Heart left ventricle (tissue), 16 donors: ENCODE data around the gene ABHD18. TPM values are rescaled to one million over a fixed set of nuclear protein-coding genes. Genes with fewer than 3 reads are reported as not detected.
A peak's percentile ranks its signal among the peaks of the same experiment; 100 is the strongest.

Experiments used
- ATAC-seq, 4 donors: fragments of 200-7000 bp; cut with Tn5 transposase; one replicate each; pipeline ENCODE4 v1.9.1; 2020 to 2022; ENCODE audit warnings: moderate library complexity in 4 of 4, mild to moderate bottlenecking in 3 of 4, moderate number of reproducible peaks in 1 of 4
- DNase-seq, 5 donors: peaks; one replicate each; pipeline ENCODE4 v3.0.0-alpha.2; 2020
- H3K27ac ChIP-seq, 12 donors: fragments of 200-600 bp; sonication (generic) in 4 of 12; one replicate each; pipeline versions ENCODE4 v1.5.0 to v1.8.0; 2016 to 2022; ENCODE audit warnings: mild to moderate bottlenecking in 2 of 12
- H3K27me3 ChIP-seq, 9 donors: fragments of 200-600 bp; sonication (generic) in 2 of 9; one replicate each; pipeline versions ENCODE4 v1.5.1 to v1.8.0; 2016 to 2022; ENCODE audit warnings: mild to moderate bottlenecking in 3 of 9
- H3K36me3 ChIP-seq, 9 donors: fragments of 200-600 bp; sonication (generic) in 2 of 9; one replicate each; pipeline versions ENCODE4 v1.5.0 to v1.8.0; 2018 to 2022; ENCODE audit warnings: mild to moderate bottlenecking in 2 of 9
- H3K4me1 ChIP-seq, 12 donors: fragments of 200-600 bp; sonication (generic) in 4 of 12; one replicate each; pipeline versions ENCODE4 v1.5.0 to v1.8.0; 2016 to 2022; ENCODE audit warnings: mild to moderate bottlenecking in 3 of 12
- H3K4me3 ChIP-seq, 12 donors: fragments of 200-600 bp; sonication (generic) in 4 of 12; one replicate each; pipeline versions ENCODE4 v1.5.0 to v1.8.0; 2017 to 2022; ENCODE audit warnings: mild to moderate bottlenecking in 9 of 12, moderate library complexity in 4 of 12
- H3K9me3 ChIP-seq, 12 donors: fragments of 200-600 bp; sonication (generic) in 4 of 12; one replicate each; pipeline versions ENCODE4 v1.5.0 to v1.8.0; 2016 to 2022; ENCODE audit warnings: mild to moderate bottlenecking in 1 of 12
- POLR2A ChIP-seq, 2 donors: fragments of 450-650 bp; IDR thresholded peaks; one replicate each; pipeline ENCODE4 v1.6.1; 2017; ENCODE audit warnings: antibody characterized with exemption in 2 of 2, mild to moderate bottlenecking in 2 of 2, moderate library complexity in 2 of 2
- WGBS, 4 donors: extraction: QIAGEN DNeasy Blood & Tissue Kit in 2 of 4; methylation state at CpG; one replicate each; pipeline versions ENCODE4 v1.1.5 to v1.1.7; 2013 to 2018; 5-methylcytosine and 5-hydroxymethylcytosine counted together
- intact Hi-C, 10 donors: fragments of 100-400 bp; cut with DNase I; formaldehyde crosslinking; loops; one replicate each; pipeline versions ENCODE4 v1.11.1 to v1.14.2; 2022
- polyA plus RNA-seq, 2 donors: library from polyadenylated mRNA; stranded (reverse); fragments of 200-250 nt; gene quantifications; one replicate each; pipeline ENCODE4 v1.2.3, GENCODE V29; 2013
- total RNA-seq, 9 donors: library from RNA; depleted of rRNA in 2 of 9; stranded (reverse); fragments of >200 nt in 2 of 9; fragmentation: NEBNext Ultra II Directional in 3 of 9; extraction: Animal tissue kit (Norgen Biotek cat#: 25700) in 3 of 9; gene quantifications; one replicate each; pipeline versions ENCODE4 v1.1.0 to v1.2.4, GENCODE V29; 2016 to 2023
- TF ChIP-seq, protein P1 (sequence below), 12 donors: fragments of 200-600 bp; sonication (generic) in 4 of 12; IDR thresholded peaks; one replicate each; pipeline versions ENCODE4 v1.5.0 to v1.8.0; 2018 to 2022; ENCODE audit warnings: antibody characterized with exemption in 12 of 12, mild to moderate bottlenecking in 5 of 12
- donor health status: ischemic (EF 13 %, LVEDD 7.1; RV severe dilation, severe dysfunction).
- donor health status: healthy with polysubstance abuse.
- donor health status: DM: no; HTN: yes; CAD: no.
- donor health status: DM: no; HTN: no; CAD: no.
- donor health status: ischemic (EF 25% LVEDD 6.9; RV normal size, moderate dysfunction).
- donor health status: ischemic (EF 25% LVEDD 5.7; RV mildly dilated, moderate dysfunction).
- donor health status: healthy.
- donor health status: DM: yes; HTN: yes; CAD: no.
- donor health status: ischemic (EF 35%, LVEDD 5.7; RV mildly dilated, moderate dysfunction).
- donor health status: nonischemic (EF 11% LVEDD 7.7; RV severe dilation, severe dysfunction).
- donor health status: DM: yes; HTN: yes; CAD: no.
- donor health status: PGD.
- donor health status: ischemic (EF 29% LVEDD 5.4; RV normal size, mild dysfunction).
- donor health status: nonischemic (EF 23%, LVEDD 6.1; RV moderate dilation, normal function).

Gene ABHD18
- total and polyA plus RNA-seq, 11 donors, result 3.8 to 56.3 (median 19.9) TPM

- H3K36me3 ChIP-seq, result no peaks in the 10 kb centered on the region
- ATAC-seq (no peak), DNase-seq (no peak)
- H3K9me3 ChIP-seq, result no peaks in the 10 kb centered on the region
- H3K4me1 ChIP-seq, result peaks cover 0 to 6% (median 0%) of the 10 kb centered on the region in 12 donors
- H3K4me3 ChIP-seq, result no peak overlapping the region
- TF ChIP-seq, protein P1, sequence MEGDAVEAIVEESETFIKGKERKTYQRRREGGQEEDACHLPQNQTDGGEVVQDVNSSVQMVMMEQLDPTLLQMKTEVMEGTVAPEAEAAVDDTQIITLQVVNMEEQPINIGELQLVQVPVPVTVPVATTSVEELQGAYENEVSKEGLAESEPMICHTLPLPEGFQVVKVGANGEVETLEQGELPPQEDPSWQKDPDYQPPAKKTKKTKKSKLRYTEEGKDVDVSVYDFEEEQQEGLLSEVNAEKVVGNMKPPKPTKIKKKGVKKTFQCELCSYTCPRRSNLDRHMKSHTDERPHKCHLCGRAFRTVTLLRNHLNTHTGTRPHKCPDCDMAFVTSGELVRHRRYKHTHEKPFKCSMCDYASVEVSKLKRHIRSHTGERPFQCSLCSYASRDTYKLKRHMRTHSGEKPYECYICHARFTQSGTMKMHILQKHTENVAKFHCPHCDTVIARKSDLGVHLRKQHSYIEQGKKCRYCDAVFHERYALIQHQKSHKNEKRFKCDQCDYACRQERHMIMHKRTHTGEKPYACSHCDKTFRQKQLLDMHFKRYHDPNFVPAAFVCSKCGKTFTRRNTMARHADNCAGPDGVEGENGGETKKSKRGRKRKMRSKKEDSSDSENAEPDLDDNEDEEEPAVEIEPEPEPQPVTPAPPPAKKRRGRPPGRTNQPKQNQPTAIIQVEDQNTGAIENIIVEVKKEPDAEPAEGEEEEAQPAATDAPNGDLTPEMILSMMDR (IDR thresholded peaks at IDR 0.05), result no peak
- no peak for TF ChIP-seq POLR2A (IDR thresholded peaks at IDR 0.05)
- no peaks in the 10 kb centered on the region for H3K27me3 ChIP-seq
- no peak overlapping the region for H3K27ac ChIP-seq
- intact Hi-C loops, result no loop called here
Measured at GRCh38 chr4:128056396-128056795, 91.2 kb downstream of the ABHD18 start.

DNA sequence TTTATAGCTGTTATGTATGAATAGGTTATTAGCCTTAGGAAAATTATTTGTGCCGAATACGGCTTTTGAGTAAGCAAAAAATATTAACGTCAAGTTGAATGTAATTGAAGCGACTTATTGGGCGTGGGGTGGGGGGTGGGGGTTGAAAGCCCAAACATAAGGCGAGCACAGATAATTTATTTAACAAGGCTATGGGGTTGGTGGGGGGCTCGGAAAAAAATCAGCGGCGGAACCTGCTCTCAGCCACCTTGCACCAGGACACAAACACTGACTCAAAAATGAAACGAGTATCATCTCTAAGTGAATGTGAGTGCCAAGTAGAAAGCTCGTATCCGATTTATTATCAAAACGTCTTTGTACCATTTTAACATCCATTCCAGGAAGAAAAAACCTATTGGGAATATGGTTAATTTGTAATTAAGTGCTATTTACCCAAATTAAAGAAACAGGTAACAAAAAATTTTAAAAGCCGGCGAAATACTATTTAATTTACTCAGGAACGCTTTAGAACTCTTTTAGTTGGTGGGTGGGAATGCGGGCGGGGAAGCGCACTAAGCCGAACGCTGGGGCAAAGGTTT is 95.0 kb downstream of the ABHD18 start:
- TF ChIP-seq POLR2A (IDR thresholded peaks at IDR 0.05), result no peak
- TF ChIP-seq, protein P1 (IDR thresholded peaks at IDR 0.05), result no peak
- Histone ChIP-seq H3K4me3 (peak overlapping the region; percentile 70 to 92 (median 76)), H3K36me3 (no peaks in the 10 kb centered on the region), H3K9me3 (no peaks in the 10 kb centered on the region), H3K4me1 (peaks cover 0 to 15% (median 4%) of the 10 kb centered on the region in 12 donors), H3K27me3 (no peaks in the 10 kb centered on the region), H3K27ac (peak overlapping the region; percentile 87 to 99 (median 97))
- ATAC-seq (no peak), DNase-seq (no peak)
- 31 to 38% (median 34%) methylated on average over 21 of the region's 21 CpGs for WGBS, 4 donors
- intact Hi-C loops, result loop anchor here in 3 of 10 donors (2.0 to 10.0 kb wide), 5 partner anchors 93 to 1032 kb away; partner anchors contain the start of genes ABHD18 (in 1 of the 3), MFSD8 (in 1 of the 3), PGRMC2 (in 1 of the 3) and SCLT1 (in 1 of the 3)

- DNase-seq, result peak; percentile 95 to 98 (median 97)
- peak within 1 kb of the TSS; percentile 87 to 99 (median 97) for H3K27ac ChIP-seq
- peaks cover 0 to 15% (median 4%) of the 10 kb centered on the region in 12 donors for H3K4me1 ChIP-seq
- TF ChIP-seq, protein P1 (IDR thresholded peaks at IDR 0.05), result no peak
- TF ChIP-seq POLR2A (IDR thresholded peaks at IDR 0.05), result peak; percentile 17 to 90
- no peaks in the 10 kb centered on the region for H3K36me3 ChIP-seq
- intact Hi-C loops, result loop anchor here in 3 of 10 donors (1.0 to 10.0 kb wide), 6 partner anchors 94 to 1031 kb away; partner anchors contain the start of genes ABHD18 (in 1 of the 3), HSPA4L (in 1 of the 3), MFSD8 (in 1 of the 3) and PGRMC2 (in 1 of the 3)
- ATAC-seq, result peak; percentile 97 to 98 (median 98)
- H3K9me3 ChIP-seq, result no peaks in the 10 kb centered on the region
- WGBS, 4 donors, result 0 to 2% (median 1%) methylated on average over 27 to 112 of the region's 112 CpGs
- H3K4me3 ChIP-seq, result peak within 1 kb of the TSS; percentile 70 to 92 (median 76)
- H3K27me3 ChIP-seq, result no peaks in the 10 kb centered on the region
Measured at GRCh38 chr4:128060699-128061565, 95.7 kb downstream of the ABHD18 start, which contains the start of gene LARP1B. Gene LARP1B, plus strand, starts transcription at chr4:128061312. Its CDS starts 13,640 bp downstream, at chr4:128074952.
